H1 (cell line): Measurements from ENCODE around the gene TXLNB. TPM values are rescaled to one million over a fixed set of nuclear protein-coding genes. Genes with fewer than 3 reads are reported as not detected.
A peak's percentile ranks its signal among the peaks of the same experiment; 100 is the strongest.

ENCODE experiments used
- CTCF ChIA-PET: fragments of 300-600 bp; sonication (Branson Sonifier 250); formaldehyde crosslinking; loops from one replicate; lab custom pipeline; 2021; ENCODE audit not compliant: partially characterized antibody; lab: Charles Lee
- POLR2A ChIA-PET: fragments of 300-600 bp; sonication (Branson Sonifier 250); formaldehyde crosslinking; loops from one replicate; lab custom pipeline; 2021; ENCODE audit warnings: inconsistent platforms; ENCODE audit not compliant: partially characterized antibody; lab: Charles Lee
- DNase-seq, 2 experiments: peaks; one replicate each; pipeline versions ENCODE4 v3.0.0 to v3.0.0-alpha.2; 2010 to 2022; ENCODE audit warnings: low spot score in 2 of 2, low read depth in 1 of 2, mixed read lengths in 1 of 2
- FAIRE-seq: peaks from 2 replicates; lab custom pipeline; 2011; peaks lifted over from hg19 to GRCh38; lab: Jason Lieb, UNC
- H2AFZ ChIP-seq: 2 replicates; pipeline ENCODE4 v1.8.1; 2012; ENCODE audit warnings: low read length, inconsistent platforms
- H2AK5ac ChIP-seq: 2 replicates; pipeline ENCODE4 v1.6.1; 2013; ENCODE audit warnings: low read depth, low read length
- H2BK120ac ChIP-seq: replicated peaks from 2 replicates; pipeline ENCODE3; 2013; ENCODE audit warnings: low read depth, low read length, inconsistent platforms
- H2BK12ac ChIP-seq: 2 replicates; pipeline ENCODE4 v1.6.1; 2013; ENCODE audit warnings: low read depth, low read length
- H2BK15ac ChIP-seq: 2 replicates; pipeline ENCODE4 v1.6.1; 2013; ENCODE audit warnings: low read length
- H2BK20ac ChIP-seq: 2 replicates; pipeline ENCODE4 v1.6.1; 2013; ENCODE audit warnings: low read length
- H2BK5ac ChIP-seq: 2 replicates; pipeline ENCODE4 v1.6.1; 2013; ENCODE audit warnings: low read depth, low read length
- H3K14ac ChIP-seq: 2 replicates; pipeline ENCODE4 v1.6.1; 2013; ENCODE audit warnings: inconsistent platforms; ENCODE audit not compliant: insufficient read length
- H3K18ac ChIP-seq: 2 replicates; pipeline ENCODE4 v1.6.1; 2013; ENCODE audit warnings: low read length; ENCODE audit errors: extremely low read depth
- H3K23ac ChIP-seq: 2 replicates; pipeline ENCODE4 v1.6.1; 2013; ENCODE audit warnings: inconsistent platforms; ENCODE audit not compliant: insufficient read length
- H3K23me2 ChIP-seq: 2 replicates; pipeline ENCODE4 v1.6.1; 2013; ENCODE audit warnings: low read depth, low read length
- H3K27ac ChIP-seq: 2 replicates; pipeline ENCODE4 v1.6.1; 2011; ENCODE audit warnings: low read depth, low read length, inconsistent platforms
- H3K27me3 ChIP-seq, 4 experiments: replicated peaks in 1 of 4; 1 replicate in 1 of 4; 2 replicates in 3 of 4; pipeline versions ENCODE4 v1.6.1 to v1.8.1; 2011 to 2013; ENCODE audit warnings: low read length in 3 of 4, mild to moderate bottlenecking in 3 of 4, inconsistent platforms in 2 of 4, mixed read lengths in 2 of 4, moderate library complexity in 1 of 4; ENCODE audit not compliant: control insufficient read depth in 3 of 4, insufficient read depth in 3 of 4; ENCODE audit errors: extremely low read depth in 1 of 4
- H3K36me3 ChIP-seq, 4 experiments: 2 replicates each; pipeline versions ENCODE4 v1.6.1 to v1.8.1; 2011 to 2013; ENCODE audit warnings: mild to moderate bottlenecking in 4 of 4, low read length in 3 of 4, moderate library complexity in 2 of 4, control low read depth in 1 of 4, inconsistent platforms in 1 of 4; ENCODE audit not compliant: insufficient read depth in 4 of 4, control insufficient read depth in 2 of 4
- H3K4ac ChIP-seq: replicated peaks from 2 replicates; pipeline ENCODE3; 2013; ENCODE audit warnings: low read length, low read depth, mixed read lengths, inconsistent platforms; ENCODE audit not compliant: insufficient read length
- H3K4me1 ChIP-seq, 4 experiments: replicated peaks in 1 of 4; 1 replicate in 1 of 4; 2 replicates in 3 of 4; pipeline versions ENCODE4 v1.6.1 to v1.8.1; 2011 to 2013; ENCODE audit warnings: low read length in 3 of 4, inconsistent platforms in 2 of 4, mixed read lengths in 1 of 4; ENCODE audit not compliant: insufficient read depth in 4 of 4, control insufficient read depth in 3 of 4
- H3K4me2 ChIP-seq, 2 experiments: 2 replicates each; pipeline versions ENCODE4 v1.6.1 to v1.8.1; 2011 to 2013; ENCODE audit warnings: low read depth in 2 of 2, low read length in 2 of 2, control low read depth in 1 of 2, inconsistent platforms in 1 of 2, mild to moderate bottlenecking in 1 of 2; ENCODE audit not compliant: insufficient read depth in 1 of 2
- H3K4me3 ChIP-seq, 4 experiments: fragments of 200-600, 300-600 bp in 1 of 4; sonication (generic), shearing (Covaris generic), sonication (Bioruptor Twin) in 1 of 4; 2 replicates each; pipeline versions ENCODE4 v1.5.1 to v1.8.1; 2011 to 2016; ENCODE audit warnings: low read length in 4 of 4, low read depth in 3 of 4, control low read depth in 2 of 4, inconsistent platforms in 2 of 4, mild to moderate bottlenecking in 2 of 4, mixed read lengths in 1 of 4, moderate library complexity in 1 of 4; ENCODE audit not compliant: insufficient read depth in 2 of 4; ENCODE audit errors: extremely low read depth in 1 of 4
- H3K56ac ChIP-seq: replicated peaks from 2 replicates; pipeline ENCODE3; 2013; ENCODE audit warnings: low read depth, mild to moderate bottlenecking, mixed read lengths, low read length, inconsistent platforms; ENCODE audit not compliant: insufficient read length
- H3K79me1 ChIP-seq: 2 replicates; pipeline ENCODE4 v1.6.1; 2013; ENCODE audit warnings: low read depth, low read length, control low read depth
- H3K79me2 ChIP-seq, 2 experiments: 2 replicates each; pipeline versions ENCODE4 v1.6.1 to v1.8.1; 2012 to 2013; ENCODE audit warnings: low read length in 2 of 2, mild to moderate bottlenecking in 2 of 2, inconsistent platforms in 1 of 2; ENCODE audit not compliant: insufficient read depth in 2 of 2, control insufficient read depth in 1 of 2
- H3K9ac ChIP-seq, 4 experiments: replicated peaks in 1 of 4; 1 replicate in 1 of 4; 2 replicates in 3 of 4; pipeline versions ENCODE4 v1.6.1 to v1.8.1; 2011 to 2013; ENCODE audit warnings: low read depth in 3 of 4, low read length in 3 of 4, control low read depth in 2 of 4, mild to moderate bottlenecking in 2 of 4, moderate library complexity in 2 of 4, inconsistent platforms in 1 of 4; ENCODE audit errors: extremely low read depth in 1 of 4
- H3K9me3 ChIP-seq, 2 experiments: 2 replicates each; pipeline versions ENCODE4 v1.6.1 to v1.8.1; 2012 to 2013; ENCODE audit warnings: mild to moderate bottlenecking in 2 of 2, moderate library complexity in 2 of 2, control low read depth in 1 of 2, inconsistent platforms in 1 of 2, low read depth in 1 of 2, low read length in 1 of 2, mixed read lengths in 1 of 2; ENCODE audit not compliant: insufficient read depth in 2 of 2
- H4K20me1 ChIP-seq, 2 experiments: replicated peaks in 1 of 2; 2 replicates each; pipeline versions ENCODE3 to v1.8.1; 2011 to 2013; ENCODE audit warnings: inconsistent platforms in 2 of 2, low read length in 2 of 2, mild to moderate bottlenecking in 1 of 2; ENCODE audit not compliant: insufficient read depth in 2 of 2, control insufficient read depth in 1 of 2
- H4K5ac ChIP-seq: 2 replicates; pipeline ENCODE4 v1.6.1; 2013; ENCODE audit warnings: low read length, low read depth, mixed read lengths, inconsistent platforms; ENCODE audit not compliant: insufficient read length
- H4K8ac ChIP-seq: 2 replicates; pipeline ENCODE4 v1.8.0; 2013; ENCODE audit warnings: mild to moderate bottlenecking, moderate library complexity, low read length, inconsistent platforms; ENCODE audit not compliant: insufficient read depth; ENCODE audit errors: extremely low read depth
- H4K91ac ChIP-seq: replicated peaks from 2 replicates; pipeline ENCODE3; 2013; ENCODE audit warnings: low read length, mixed read lengths, inconsistent platforms; ENCODE audit not compliant: insufficient read length
- ASH2L ChIP-seq: fragments of 200-600, 300-600 bp; sonication (generic); IDR thresholded peaks from one replicate; pipeline ENCODE4 v1.7.1; 2017; ENCODE audit warnings: low read length
- CBX5 ChIP-seq: fragments of 300-800, 300-1000 bp; sonication (generic); IDR thresholded peaks from 2 replicates; pipeline ENCODE4 v1.7.1; 2016; ENCODE audit warnings: antibody characterized with exemption, low read length, low read depth
- CHD2 ChIP-seq: IDR thresholded peaks from 2 replicates; pipeline ENCODE4 v1.6.1; 2012; ENCODE audit warnings: low read length, improper control_type of control experiment
- EGR1 ChIP-seq: IDR thresholded peaks from 2 replicates; pipeline ENCODE4 v1.6.1; 2011; ENCODE audit warnings: low read depth, low read length, borderline replicate concordance
- GTF2F1 ChIP-seq: IDR thresholded peaks from 2 replicates; pipeline ENCODE4 v1.6.1; 2012; ENCODE audit warnings: low read depth, low read length, improper control_type of control experiment, borderline replicate concordance
- HDAC6 ChIP-seq: IDR thresholded peaks from one replicate; pipeline ENCODE4 v1.7.1; 2012; ENCODE audit warnings: low read depth, mild to moderate bottlenecking, inconsistent platforms, low read length, moderate library complexity
- POLR2AphosphoS5 ChIP-seq: IDR thresholded peaks from 2 replicates; pipeline ENCODE4 v1.6.1; 2011; ENCODE audit warnings: low read depth, low read length
- POU5F1 ChIP-seq: IDR thresholded peaks from 2 replicates; pipeline ENCODE4 v1.6.1; 2011; ENCODE audit warnings: low read depth, mild to moderate bottlenecking, low read length, moderate library complexity
- RFX5 ChIP-seq: IDR thresholded peaks from 2 replicates; pipeline ENCODE4 v1.6.1; 2011; ENCODE audit warnings: low read depth, low read length, improper control_type of control experiment, borderline replicate concordance
- RNF2 ChIP-seq: fragments of 200-900, 300-1000 bp; sonication (generic); IDR thresholded peaks from 2 replicates; pipeline ENCODE4 v1.7.1; 2016; ENCODE audit warnings: borderline replicate concordance, low read depth, mild to moderate bottlenecking, antibody characterized with exemption, low read length; ENCODE audit not compliant: poor library complexity, severe bottlenecking; ENCODE audit errors: missing control alignments
- WGBS, 2 experiments: shearing (Covaris generic) in 1 of 2; methylation state at CpG; one replicate each; pipeline versions ENCODE4 v1.1.6 to v1.1.7; 2013 to 2015; ENCODE audit warnings: low lambda C conversion rate in 2 of 2, mixed read lengths in 2 of 2, inconsistent platforms in 1 of 2, low coverage in 1 of 2, missing lambda C conversion rate in 1 of 2; ENCODE audit not compliant: insufficient replicate concordance in 2 of 2, insufficient coverage in 1 of 2, insufficient read length in 1 of 2; ENCODE audit errors: extremely low coverage in 1 of 2, missing lambda C conversion rate in 1 of 2; 5-methylcytosine and 5-hydroxymethylcytosine counted together
- polyA plus RNA-seq, 7 experiments: library from polyadenylated mRNA; depleted of rRNA in 3 of 7; stranded (reverse) in 5 of 7; unstranded in 2 of 7; fragments of >200 nt in 5 of 7; fragments of 200-250 nt in 2 of 7; gene quantifications; 1 replicate in 5 of 7; 2 replicates in 1 of 7; 4 replicates in 1 of 7; pipeline versions ENCODE4 v1.2.1 to v1.2.3, GENCODE V29; 2011 to 2013; ENCODE audit warnings: missing spikeins in 2 of 7, mixed read lengths in 2 of 7
- total RNA-seq: library from RNA; stranded (reverse); fragmentation: NEBNext Ultra II Directional; extraction: Animal tissue kit (Norgen Biotek cat#: 25700); gene quantifications from 2 replicates; pipeline ENCODE4 v1.2.1, GENCODE V29; 2021

TXLNB gene
- total and polyA plus RNA-seq, 2 of the 8 experiments (the other 6 are each of a cell fraction or from before 2014, with no cell fraction given) = 0.05 to 0.17 TPM

GRCh38 chr6:139306291-139306981 lies 14.6 kb upstream of the TXLNB start:
- Histone ChIP-seq H3K27me3 (no peaks in the 10 kb centered on the region), H3K79me1 (no peaks in the 10 kb centered on the region), H3K23me2 (no peaks in the 10 kb centered on the region), H3K4me3 (no peak overlapping the region), H3K27ac (no peak overlapping the region), H4K91ac (no peak overlapping the region), H3K9ac (no peak overlapping the region; a peak in 1 of 7 replicates), H3K23ac (no peak overlapping the region), H3K56ac (no peak overlapping the region), H3K4me2 (no peak overlapping the region), H4K8ac (no peak overlapping the region), H2BK120ac (no peak overlapping the region), H2AK5ac (no peak overlapping the region), H3K4ac (no peak overlapping the region), H2AFZ (peak overlapping the region; percentile 37; the same call in 1 of the 2 replicates), H3K9me3 (no peaks in the 10 kb centered on the region), H3K14ac (no peak overlapping the region), H2BK12ac (no peak overlapping the region), H3K79me2 (no peaks in the 10 kb centered on the region), H2BK20ac (no peak overlapping the region), H3K36me3 (no peaks in the 10 kb centered on the region), H3K18ac (peak overlapping the region; percentile 17; the same call in 1 of the 2 replicates), H3K4me1 (peaks cover 0 to 5% (median 3%) of the 10 kb centered on the region in 4 experiments; a peak in 4 of 7 replicates), H2BK15ac (no peak overlapping the region), H2BK5ac (no peak overlapping the region), H4K20me1 (no peaks in the 10 kb centered on the region), H4K5ac (no peak overlapping the region)
- POLR2A ChIA-PET = interaction anchor here (1.2 kb wide), 1 partner anchor 9 kb away, joined by 4 read pairs; no protein-coding TSS in a partner anchor
- CTCF ChIA-PET = interaction anchor here (1.7 kb wide), 1 partner anchor 56 kb away, joined by 4 read pairs; no protein-coding TSS in a partner anchor
- FAIRE-seq (no peak), DNase-seq (no peak)
- TF ChIP-seq CHD2 (no peak), CBX5 (no peak), ASH2L (no peak), POU5F1 (no peak), GTF2F1 (no peak), RFX5 (no peak), RNF2 (no peak), EGR1 (no peak), POLR2AphosphoS5 (no peak), HDAC6 (no peak)
- 89% methylated on average over 3 of the region's 3 CpGs; no CpG with 5 or more reads in 1 of the 2 experiments for WGBS, 2 experiments
